ENCODE measurements around the gene SLC40A1.

SLC40A1 gene

GRCh38 chr2:189540551-189540950, 40.0 kb downstream of the SLC40A1 start:
- no peak overlapping the region for H3K27ac ChIP-seq (ENCODE audit: low read length, poor library complexity, severe bottlenecking)
- no peak for DNase-seq
- H2BK12ac ChIP-seq (ENCODE audit: low read length in 2 of 2) = no peak overlapping the region

GRCh38 chr2:189538402-189538801, 42.2 kb downstream of the SLC40A1 start:
- Histone ChIP-seq H3K18ac (ENCODE audit: low read depth in 1 of 2, low read length in 2 of 2) (no peak overlapping the region), H3K27ac (ENCODE audit: low read length, poor library complexity, severe bottlenecking) (no peak overlapping the region), H3K27me3 (ENCODE audit: control insufficient read depth in 1 of 2, insufficient read depth in 1 of 2, low read length in 2 of 2) (no peaks in the 10 kb centered on the region), H3K36me3 (ENCODE audit: control insufficient read depth in 1 of 2, insufficient read depth in 2 of 2, low read depth in 1 of 2, low read length in 2 of 2) (no peaks in the 10 kb centered on the region), H3K4me2 (ENCODE audit: low read length, poor library complexity, severe bottlenecking) (no peak overlapping the region), H3K9ac (ENCODE audit: low read length) (no peak overlapping the region), H3K79me1 (replicated peaks; ENCODE audit: low read length, poor library complexity, severe bottlenecking) (no peaks in the 10 kb centered on the region), H4K91ac (ENCODE audit: low read length) (no peak overlapping the region), H2AK5ac (ENCODE audit: low read length, severe bottlenecking) (no peak overlapping the region), H2BK5ac (ENCODE audit: low read depth, low read length, poor library complexity, severe bottlenecking) (no peak overlapping the region), H3K9me3 (ENCODE audit: control insufficient read depth, low read length) (no peaks in the 10 kb centered on the region), H2AFZ (ENCODE audit: low read depth, low read length) (no peak overlapping the region), H2BK120ac (ENCODE audit: low read depth, low read length) (no peak overlapping the region), H4K8ac (ENCODE audit: low read length) (no peak overlapping the region), H2BK15ac (ENCODE audit: low read depth, poor library complexity, severe bottlenecking) (no peak overlapping the region), H3K14ac (ENCODE audit: low read length in 2 of 2) (no peak overlapping the region), H3K23ac (ENCODE audit: low read length in 2 of 2) (no peak overlapping the region), H2BK12ac (ENCODE audit: low read length in 2 of 2) (no peak overlapping the region), H3K4ac (ENCODE audit: low read depth in 1 of 2, low read length in 2 of 2) (no peak overlapping the region), H3K4me1 (ENCODE audit: control insufficient read depth, insufficient read depth, low read depth, low read length) (no peaks in the 10 kb centered on the region), H3K4me3 (ENCODE audit: insufficient read depth in 1 of 2, low read depth in 1 of 2, low read length in 2 of 2) (no peak overlapping the region)
- WGBS = no CpG with 5 or more reads among the region's 1 CpG
- DNase-seq = no peak

More at GRCh38 chr2:189540551-189540950, 40.0 kb downstream of the SLC40A1 start:
- Histone ChIP-seq H2BK5ac (ENCODE audit: low read depth, low read length, poor library complexity, severe bottlenecking) (no peak overlapping the region), H4K8ac (ENCODE audit: low read length) (no peak overlapping the region), H3K14ac (ENCODE audit: low read length in 2 of 2) (no peak overlapping the region), H3K36me3 (ENCODE audit: control insufficient read depth in 1 of 2, insufficient read depth in 2 of 2, low read depth in 1 of 2, low read length in 2 of 2) (no peaks in the 10 kb centered on the region), H3K4ac (ENCODE audit: low read depth in 1 of 2, low read length in 2 of 2) (no peak overlapping the region), H3K9ac (ENCODE audit: low read length) (no peak overlapping the region), H3K27me3 (ENCODE audit: control insufficient read depth in 1 of 2, insufficient read depth in 1 of 2, low read length in 2 of 2) (no peaks in the 10 kb centered on the region), H2BK15ac (ENCODE audit: low read depth, poor library complexity, severe bottlenecking) (no peak overlapping the region), H3K4me3 (ENCODE audit: insufficient read depth in 1 of 2, low read depth in 1 of 2, low read length in 2 of 2) (no peak overlapping the region), H3K79me1 (replicated peaks; ENCODE audit: low read length, poor library complexity, severe bottlenecking) (no peaks in the 10 kb centered on the region), H3K9me3 (ENCODE audit: control insufficient read depth, low read length) (no peaks in the 10 kb centered on the region), H3K23ac (ENCODE audit: low read length in 2 of 2) (no peak overlapping the region), H3K4me2 (ENCODE audit: low read length, poor library complexity, severe bottlenecking) (no peak overlapping the region), H2BK120ac (ENCODE audit: low read depth, low read length) (no peak overlapping the region), H3K4me1 (ENCODE audit: control insufficient read depth, insufficient read depth, low read depth, low read length) (no peaks in the 10 kb centered on the region), H2AFZ (ENCODE audit: low read depth, low read length) (no peak overlapping the region), H2AK5ac (ENCODE audit: low read length, severe bottlenecking) (no peak overlapping the region), H4K91ac (ENCODE audit: low read length) (no peak overlapping the region), H3K18ac (ENCODE audit: low read depth in 1 of 2, low read length in 2 of 2) (no peak overlapping the region)
- WGBS = 100% methylated on average over 1 of the region's 1 CpG

- no peaks in the 10 kb centered on the region for H3K79me1 ChIP-seq (replicated peaks; ENCODE audit: low read length, poor library complexity, severe bottlenecking)
- no peak overlapping the region for H4K8ac ChIP-seq (ENCODE audit: low read length)
- no peaks in the 10 kb centered on the region for H3K27me3 ChIP-seq (ENCODE audit: control insufficient read depth in 1 of 2, insufficient read depth in 1 of 2, low read length in 2 of 2)
- DNase-seq = no peak
- H2BK12ac ChIP-seq (ENCODE audit: low read length in 2 of 2) = no peak overlapping the region
- no peak overlapping the region for H3K9ac ChIP-seq (ENCODE audit: low read length)
- H3K36me3 ChIP-seq (ENCODE audit: control insufficient read depth in 1 of 2, insufficient read depth in 2 of 2, low read depth in 1 of 2, low read length in 2 of 2) = no peaks in the 10 kb centered on the region
- no peaks in the 10 kb centered on the region for H3K9me3 ChIP-seq (ENCODE audit: control insufficient read depth, low read length)
- no peak overlapping the region for H3K4me2 ChIP-seq (ENCODE audit: low read length, poor library complexity, severe bottlenecking)
- no peak overlapping the region for H3K18ac ChIP-seq (ENCODE audit: low read depth in 1 of 2, low read length in 2 of 2)
- H3K4me3 ChIP-seq (ENCODE audit: insufficient read depth in 1 of 2, low read depth in 1 of 2, low read length in 2 of 2) = no peak overlapping the region
- 93% methylated on average over 2 of the region's 3 CpGs for WGBS
- H2BK5ac ChIP-seq (ENCODE audit: low read depth, low read length, poor library complexity, severe bottlenecking) = no peak overlapping the region
- H2AK5ac ChIP-seq (ENCODE audit: low read length, severe bottlenecking) = no peak overlapping the region
- H3K23ac ChIP-seq (ENCODE audit: low read length in 2 of 2) = no peak overlapping the region
- no peak overlapping the region for H4K91ac ChIP-seq (ENCODE audit: low read length)
- no peak overlapping the region for H2AFZ ChIP-seq (ENCODE audit: low read depth, low read length)
- H2BK120ac ChIP-seq (ENCODE audit: low read depth, low read length) = no peak overlapping the region
- H2BK15ac ChIP-seq (ENCODE audit: low read depth, poor library complexity, severe bottlenecking) = no peak overlapping the region
- H3K4ac ChIP-seq (ENCODE audit: low read depth in 1 of 2, low read length in 2 of 2) = no peak overlapping the region
- no peak overlapping the region for H3K27ac ChIP-seq (ENCODE audit: low read length, poor library complexity, severe bottlenecking)
- H3K14ac ChIP-seq (ENCODE audit: low read length in 2 of 2) = no peak overlapping the region
- no peaks in the 10 kb centered on the region for H3K4me1 ChIP-seq (ENCODE audit: control insufficient read depth, insufficient read depth, low read depth, low read length)
Observed at GRCh38 chr2:189536830-189537229, 43.8 kb downstream of the SLC40A1 start.

- 54% methylated on average over 1 of the region's 1 CpG for WGBS
- H3K4me2 ChIP-seq (ENCODE audit: low read length, poor library complexity, severe bottlenecking) = no peak overlapping the region
Observed at GRCh38 chr2:189534854-189535832, 45.4 kb downstream of the SLC40A1 start.

More at GRCh38 chr2:189534854-189535832, 45.4 kb downstream of the SLC40A1 start:
- H3K27ac ChIP-seq (ENCODE audit: low read length, poor library complexity, severe bottlenecking) = no peak overlapping the region
- no peak overlapping the region for H2BK5ac ChIP-seq (ENCODE audit: low read depth, low read length, poor library complexity, severe bottlenecking)
- no peak overlapping the region for H4K8ac ChIP-seq (ENCODE audit: low read length)
- H3K4me3 ChIP-seq (ENCODE audit: insufficient read depth in 1 of 2, low read depth in 1 of 2, low read length in 2 of 2) = no peak overlapping the region
- peak overlapping the region; percentile 58 to 77 for H3K18ac ChIP-seq (ENCODE audit: low read depth in 1 of 2, low read length in 2 of 2)
- H3K4me1 ChIP-seq (ENCODE audit: control insufficient read depth, insufficient read depth, low read depth, low read length) = no peaks in the 10 kb centered on the region
- H3K27me3 ChIP-seq (ENCODE audit: control insufficient read depth in 1 of 2, insufficient read depth in 1 of 2, low read length in 2 of 2) = no peaks in the 10 kb centered on the region
- no peak overlapping the region for H3K23ac ChIP-seq (ENCODE audit: low read length in 2 of 2)
- H3K4ac ChIP-seq (ENCODE audit: low read depth in 1 of 2, low read length in 2 of 2) = peak overlapping the region in 1 of 2 experiments; percentile 47
- no peak overlapping the region for H2AK5ac ChIP-seq (ENCODE audit: low read length, severe bottlenecking)
- no peak overlapping the region for H2AFZ ChIP-seq (ENCODE audit: low read depth, low read length)
- no peak overlapping the region for H4K91ac ChIP-seq (ENCODE audit: low read length)
- no peak overlapping the region for H3K14ac ChIP-seq (ENCODE audit: low read length in 2 of 2)
- H3K9me3 ChIP-seq (ENCODE audit: control insufficient read depth, low read length) = no peaks in the 10 kb centered on the region
- H3K9ac ChIP-seq (ENCODE audit: low read length) = peak overlapping the region; percentile 75
- peak overlapping the region in 1 of 2 experiments; percentile 45 for H2BK12ac ChIP-seq (ENCODE audit: low read length in 2 of 2)
- H3K36me3 ChIP-seq (ENCODE audit: control insufficient read depth in 1 of 2, insufficient read depth in 2 of 2, low read depth in 1 of 2, low read length in 2 of 2) = no peaks in the 10 kb centered on the region
- H2BK120ac ChIP-seq (ENCODE audit: low read depth, low read length) = no peak overlapping the region
- no peaks in the 10 kb centered on the region for H3K79me1 ChIP-seq (replicated peaks; ENCODE audit: low read length, poor library complexity, severe bottlenecking)
- H2BK15ac ChIP-seq (ENCODE audit: low read depth, poor library complexity, severe bottlenecking) = no peak overlapping the region
- peak; percentile 65 for DNase-seq
